ENCODE measurements around the gene ZNF264. TPM values are rescaled to one million over a fixed set of nuclear protein-coding genes. Genes with fewer than 3 reads are reported as not detected.

The ZNF264 gene
- 10 to 100 TPM; 16.5 to 23.8 (median 20.7) TPM for total RNA-seq
- polyA plus RNA-seq = 1 to 10 TPM; 2.2 to 3.4 TPM
- long read RNA-seq, donor 1, partial matches to known transcripts = 0 of 3 reads
- long read RNA-seq, donor 1, other reads (novel, unspliced or antisense) = 3 of 3 reads
- long read RNA-seq, donor 2, full-length matches to known transcripts = 1 of 6 reads
- long read RNA-seq, donor 2, partial matches to known transcripts = 1 of 6 reads
- long read RNA-seq, donor 2, other reads (novel, unspliced or antisense) = 4 of 6 reads
- long read RNA-seq, donor 3, partial matches to known transcripts = 0 of 5 reads
- long read RNA-seq, donor 3, other reads (novel, unspliced or antisense) = 5 of 5 reads

GRCh38 chr19:57191141-57192076 is at the start of gene ZNF264:
Gene ZNF264, plus strand, starts transcription at chr19:57191500. Its CDS starts 414 bp downstream, at chr19:57191914.
- ATAC-seq = peak; percentile 98 to 100 (median 99)
- peak within 1 kb of the TSS; percentile 85 to 100 (median 98) for H3K4me3 ChIP-seq
- peaks cover 0 to 33% (median 0%) of the 10 kb centered on the region in 11 donors for H3K9me3 ChIP-seq
- H3K27ac ChIP-seq = peak within 1 kb of the TSS; percentile 52 to 97 (median 92)
- peak; percentile 94 to 95 for DNase-seq
- peaks cover 0 to 30% (median 23%) of the 10 kb centered on the region in 9 donors for H3K4me1 ChIP-seq
- intact Hi-C loops (cut with DNase I) = loop anchor here in 2 of 10 donors (2.0 to 5.0 kb wide), 2 partner anchors 17 to 51 kb away; partner anchors contain the start of gene ZNF805 (in 1 of the 2)
- H3K36me3 ChIP-seq = peaks cover 0 to 37% (median 34%) of the 10 kb centered on the region in 9 donors
- peaks cover 0 to 8% (median 0%) of the 10 kb centered on the region in 7 donors for H3K27me3 ChIP-seq
- WGBS, 2 donors = 0 to 1% methylated on average over 76 to 81 of the region's 81 CpGs
- peak in 2 of 9 donors; percentile 12 to 18 for TF ChIP-seq CTCF (IDR thresholded peaks at IDR 0.05)

GRCh38 chr19:57141699-57142098 is 49.6 kb upstream of the ZNF264 start:
- no peaks in the 10 kb centered on the region for H3K36me3 ChIP-seq
- H3K4me3 ChIP-seq = no peak overlapping the region
- peaks cover 0 to 52% (median 0%) of the 10 kb centered on the region in 11 donors for H3K9me3 ChIP-seq
- ATAC-seq (no peak), DNase-seq (no peak)
- peaks cover 0 to 15% (median 0%) of the 10 kb centered on the region in 7 donors for H3K27me3 ChIP-seq
- H3K27ac ChIP-seq = no peak overlapping the region
- TF ChIP-seq CTCF (IDR thresholded peaks at IDR 0.05) = no peak
- intact Hi-C loops (cut with DNase I) = no loop called here
- WGBS, 2 donors = 88 to 94% methylated on average over 4 of the region's 4 CpGs
- H3K4me1 ChIP-seq = no peaks in the 10 kb centered on the region

GRCh38 chr19:57152921-57153320 is 38.4 kb upstream of the ZNF264 start:
- 76 to 78% methylated on average over 5 of the region's 5 CpGs for WGBS, 2 donors
- H3K4me1 ChIP-seq = no peaks in the 10 kb centered on the region
- no peak overlapping the region for H3K4me3 ChIP-seq
- peaks cover 0 to 13% (median 0%) of the 10 kb centered on the region in 11 donors for H3K9me3 ChIP-seq
- ATAC-seq (no peak), DNase-seq (no peak)
- peaks cover 0 to 4% (median 0%) of the 10 kb centered on the region in 7 donors for H3K27me3 ChIP-seq
- H3K27ac ChIP-seq = no peak overlapping the region
- intact Hi-C loops (cut with DNase I) = no loop called here
- TF ChIP-seq CTCF (IDR thresholded peaks at IDR 0.05) = no peak
- H3K36me3 ChIP-seq = no peaks in the 10 kb centered on the region

GRCh38 chr19:57161985-57162539 is 29.2 kb upstream of the ZNF264 start:
- H3K4me1 ChIP-seq = peaks cover 0 to 4% (median 0%) of the 10 kb centered on the region in 9 donors
- DNase-seq (no peak), ATAC-seq (peak in 2 of 8 donors; percentile 24 to 61)
- H3K9me3 ChIP-seq = peaks cover 0 to 27% (median 0%) of the 10 kb centered on the region in 11 donors
- intact Hi-C loops (cut with DNase I) = no loop called here
- TF ChIP-seq CTCF (IDR thresholded peaks at IDR 0.05) = no peak
- H3K27me3 ChIP-seq = no peaks in the 10 kb centered on the region
- H3K27ac ChIP-seq = peak overlapping the region in 1 of 10 donors; percentile 31
- no peak overlapping the region for H3K4me3 ChIP-seq
- whole genome bisulfite sequencing, 2 donors = 71 to 74% methylated on average over 5 of the region's 5 CpGs
- H3K36me3 ChIP-seq = no peaks in the 10 kb centered on the region

Measured in heart right ventricle (tissue), 16 donors.